ENCODE results near the gene CD1E. TPM values are rescaled to one million over a fixed set of nuclear protein-coding genes. Genes with fewer than 3 reads are reported as not detected.

The CD1E gene
- polyA plus RNA-seq, 1 of the 3 experiments (the other 2 are of a cell fraction): not detected

GRCh38 chr1:158334526-158335212, 19.0 kb upstream of the CD1E start:
- WGBS (ENCODE audit: low lambda C conversion rate): 0% methylated on average over 2 of the region's 2 CpGs
- Histone ChIP-seq H3K27ac (ENCODE audit: low read depth in 2 of 2, low read length in 1 of 2) (no peak overlapping the region), H3K36me3 (replicated peaks in 1 of 2; ENCODE audit: control insufficient read depth in 1 of 2, insufficient read depth in 2 of 2, low read length in 1 of 2) (no peaks in the 10 kb centered on the region), H3K4me2 (no peak overlapping the region), H3K4me1 (ENCODE audit: control insufficient read depth in 1 of 2, insufficient read depth in 2 of 2, low read depth in 1 of 2, low read length in 1 of 2) (no peaks in the 10 kb centered on the region), H3K9me2 (no peaks in the 10 kb centered on the region), H3K9ac (no peak overlapping the region), H3F3A (replicated peaks; ENCODE audit: insufficient read depth) (no peaks in the 10 kb centered on the region), H3K4me3 (ENCODE audit: low read depth in 2 of 2, low read length in 1 of 2) (no peak overlapping the region), H2AFZ (ENCODE audit: low read depth) (no peak overlapping the region), H3K79me2 (ENCODE audit: insufficient read depth) (no peaks in the 10 kb centered on the region), H4K20me1 (ENCODE audit: insufficient read depth) (no peaks in the 10 kb centered on the region), H3K27me3 (ENCODE audit: insufficient read depth) (peaks cover 12% of the 10 kb centered on the region), H3K9me3 (no peaks in the 10 kb centered on the region)
- ChIA-PET CTCF (no interaction called here), POLR2A (no interaction called here)
- no peak for DNase-seq
- TF ChIP-seq RCOR1 (IDR thresholded peaks at IDR 0.05; ENCODE audit: low read length) (no peak), GABPA (IDR thresholded peaks at IDR 0.05; ENCODE audit: low read depth) (no peak), RAD21 (IDR thresholded peaks at IDR 0.05; ENCODE audit: low read length) (no peak), FOSL2 (IDR thresholded peaks at IDR 0.05; ENCODE audit: borderline replicate concordance, low read depth) (no peak), SMC3 (IDR thresholded peaks at IDR 0.05; ENCODE audit: low read depth, low read length) (no peak), MAX (IDR thresholded peaks at IDR 0.05; ENCODE audit: low read depth) (no peak), TEAD4 (IDR thresholded peaks at IDR 0.05; ENCODE audit: borderline replicate concordance, insufficient read depth) (no peak), YY1 (IDR thresholded peaks at IDR 0.05; ENCODE audit: low read depth) (no peak), FOXM1 (IDR thresholded peaks at IDR 0.05; ENCODE audit: low read depth) (no peak), GATA2 (CRISPR knock-in tag; IDR thresholded peaks at IDR 0.05) (no peak), CTCF (IDR thresholded peaks at IDR 0.05) (no peak), USF1 (IDR thresholded peaks at IDR 0.05; ENCODE audit: borderline replicate concordance, low read depth) (no peak), RXRA (IDR thresholded peaks at IDR 0.05; ENCODE audit: borderline replicate concordance, low read depth) (no peak), REST (IDR thresholded peaks at IDR 0.05; ENCODE audit: low read depth, low read length) (no peak), TAF1 (IDR thresholded peaks at IDR 0.05; ENCODE audit: borderline replicate concordance, low read depth, low read length) (no peak), NRF1 (IDR thresholded peaks at IDR 0.05; ENCODE audit: low read depth, low read length) (no peak)
